Upper lobe of left lung (tissue), 6 donors: ENCODE results near the gene RSRC1. TPM values are rescaled to one million over a fixed set of nuclear protein-coding genes. Genes with fewer than 3 reads are reported as not detected.

Experiments
- ATAC-seq, 2 donors: fragments of 200-7000 bp; cut with Tn5 transposase; one replicate each; pipeline ENCODE4 v1.9.1; 2022; ENCODE audit warnings: mild to moderate bottlenecking in 2 of 2, moderate library complexity in 2 of 2; ENCODE audit not compliant: low FRiP score in 2 of 2
- DNase-seq, 2 donors: peaks; one replicate each; pipeline ENCODE4 v3.0.0-alpha.2; 2019 to 2020
- H3K27ac ChIP-seq, 4 donors: fragments of 200-600 bp; sonication (generic); one replicate each; pipeline ENCODE4 v1.5.1; 2016 to 2019
- H3K27me3 ChIP-seq, 4 donors: fragments of 200-600 bp; sonication (generic); one replicate each; pipeline ENCODE4 v1.5.1; 2017 to 2019
- H3K36me3 ChIP-seq, 4 donors: fragments of 200-600 bp; sonication (generic); one replicate each; pipeline ENCODE4 v1.5.1; 2016 to 2019
- H3K4me1 ChIP-seq, 4 donors: fragments of 200-600 bp; sonication (generic); one replicate each; pipeline ENCODE4 v1.5.1; 2018 to 2019
- H3K4me3 ChIP-seq, 4 donors: fragments of 200-600 bp; sonication (generic); one replicate each; pipeline ENCODE4 v1.5.1; 2017 to 2019; ENCODE audit warnings: mild to moderate bottlenecking in 2 of 4, moderate library complexity in 1 of 4
- H3K9me3 ChIP-seq, 4 donors: fragments of 200-600 bp; sonication (generic); one replicate each; pipeline ENCODE4 v1.5.1; 2018 to 2019
- CTCF ChIP-seq, 6 experiments: fragments of 450-650 bp in 4 of 6; fragments of 200-600 bp in 2 of 6; sonication (generic) in 2 of 6; IDR thresholded peaks; one replicate each; pipeline ENCODE4 v1.5.1; 2016 to 2019; ENCODE audit warnings: antibody characterized with exemption in 6 of 6
- EP300 ChIP-seq, 4 donors: sonication (generic); formaldehyde crosslinking; IDR thresholded peaks; one replicate each; pipeline ENCODE4 v1.5.1; 2017; ENCODE audit warnings: antibody characterized with exemption in 4 of 4, control low read depth in 2 of 4
- POLR2A ChIP-seq, 4 donors: fragments of 450-650 bp; IDR thresholded peaks; one replicate each; pipeline ENCODE4 v1.5.1; 2016 to 2017; ENCODE audit warnings: antibody characterized with exemption in 4 of 4, mild to moderate bottlenecking in 2 of 4
- POLR2AphosphoS5 ChIP-seq, 2 donors: sonication (generic); formaldehyde crosslinking; IDR thresholded peaks; one replicate each; pipeline ENCODE4 v1.5.1; 2017; ENCODE audit warnings: antibody characterized with exemption in 2 of 2
- WGBS, 2 donors: methylation state at CpG; one replicate each; pipeline ENCODE4 v1.1.5; 2017 to 2018; 5-methylcytosine and 5-hydroxymethylcytosine counted together
- total RNA-seq, 6 donors: library from RNA; depleted of rRNA in 4 of 6; stranded (reverse); fragments of >200 nt in 4 of 6; gene quantifications; one replicate each; pipeline versions ENCODE4 v1.1.0 to v1.2.1, GENCODE V29; 2016 to 2021
- donor health status: DM: no; HTN: no; CAD: no; lungs with moderate emphysema.
- donor health status: DM: no; HTN: yes; CAD: no; lungs with severe emphysema.

Gene RSRC1
- total RNA-seq, 6 donors from 2014 or later, result 21.4 to 87.0 (median 24.5) TPM

GRCh38 chr3:158571969-158572765, 462.3 kb downstream of the RSRC1 start:
- peak overlapping the region in 3 of 4 donors; percentile 57 to 71 (median 61) for H3K4me3 ChIP-seq
- H3K36me3 ChIP-seq, result no peaks in the 10 kb centered on the region
- no peak for ATAC-seq
- H3K27me3 ChIP-seq, result no peaks in the 10 kb centered on the region
- TF ChIP-seq EP300 (IDR thresholded peaks at IDR 0.05) (no peak), POLR2AphosphoS5 (IDR thresholded peaks at IDR 0.05) (no peak)
- H3K4me1 ChIP-seq, result peaks cover 0 to 27% (median 4%) of the 10 kb centered on the region in 4 donors
- WGBS, 2 donors, result 84 to 92% methylated on average over 16 of the region's 16 CpGs
- no peak for DNase-seq
- H3K9me3 ChIP-seq, result no peaks in the 10 kb centered on the region
- H3K27ac ChIP-seq, result no peak overlapping the region

- no peak for ATAC-seq
- peak overlapping the region in 1 of 4 donors; percentile 13 for H3K4me3 ChIP-seq
Observed at GRCh38 chr3:158572766-158573060, 462.8 kb downstream of the RSRC1 start.

GRCh38 chr3:158573714-158574113, 463.8 kb downstream of the RSRC1 start:
- ATAC-seq, result no peak
- WGBS, 2 donors, result 84 to 89% methylated on average over 7 of the region's 7 CpGs

More at GRCh38 chr3:158572766-158573060, 462.8 kb downstream of the RSRC1 start:
- H3K36me3 ChIP-seq, result no peaks in the 10 kb centered on the region
- H3K9me3 ChIP-seq, result no peaks in the 10 kb centered on the region
- 88 to 93% methylated on average over 8 of the region's 8 CpGs for WGBS, 2 donors
- TF ChIP-seq POLR2A (IDR thresholded peaks at IDR 0.05) (no peak), CTCF (IDR thresholded peaks at IDR 0.05) (no peak)
- peaks cover 0 to 27% (median 4%) of the 10 kb centered on the region in 4 donors for H3K4me1 ChIP-seq
- DNase-seq, result no peak
- H3K27me3 ChIP-seq, result no peaks in the 10 kb centered on the region
- no peak overlapping the region for H3K27ac ChIP-seq

GRCh38 chr3:158574646-158575045, 464.8 kb downstream of the RSRC1 start:
- Histone ChIP-seq H3K4me1 (peaks cover 0 to 27% (median 4%) of the 10 kb centered on the region in 4 donors), H3K27me3 (no peaks in the 10 kb centered on the region), H3K36me3 (no peaks in the 10 kb centered on the region), H3K9me3 (no peaks in the 10 kb centered on the region), H3K27ac (no peak overlapping the region), H3K4me3 (no peak overlapping the region)
- TF ChIP-seq EP300 (IDR thresholded peaks at IDR 0.05) (no peak), POLR2AphosphoS5 (IDR thresholded peaks at IDR 0.05) (no peak), POLR2A (IDR thresholded peaks at IDR 0.05) (no peak), CTCF (IDR thresholded peaks at IDR 0.05) (no peak)
- ATAC-seq (no peak), DNase-seq (no peak)
- 81 to 88% methylated on average over 1 of the region's 1 CpG for WGBS, 2 donors

More at GRCh38 chr3:158573714-158574113, 463.8 kb downstream of the RSRC1 start:
- H3K27ac ChIP-seq, result no peak overlapping the region
- H3K27me3 ChIP-seq, result no peaks in the 10 kb centered on the region
- no peaks in the 10 kb centered on the region for H3K36me3 ChIP-seq
- no peaks in the 10 kb centered on the region for H3K9me3 ChIP-seq
- peak overlapping the region in 1 of 4 donors; percentile 3 for H3K4me3 ChIP-seq
- peaks cover 0 to 27% (median 4%) of the 10 kb centered on the region in 4 donors for H3K4me1 ChIP-seq
- DNase-seq, result no peak
- TF ChIP-seq POLR2A (IDR thresholded peaks at IDR 0.05) (no peak), EP300 (IDR thresholded peaks at IDR 0.05) (no peak), CTCF (IDR thresholded peaks at IDR 0.05) (no peak), POLR2AphosphoS5 (IDR thresholded peaks at IDR 0.05) (no peak)

GRCh38 chr3:158590223-158590622, 480.3 kb downstream of the RSRC1 start:
- no peak for DNase-seq
- Histone ChIP-seq H3K27me3 (no peaks in the 10 kb centered on the region), H3K36me3 (no peaks in the 10 kb centered on the region), H3K4me3 (no peak overlapping the region), H3K9me3 (no peaks in the 10 kb centered on the region), H3K4me1 (no peaks in the 10 kb centered on the region), H3K27ac (no peak overlapping the region)
- ATAC-seq, result no peak
- TF ChIP-seq CTCF (IDR thresholded peaks at IDR 0.05) (no peak), POLR2AphosphoS5 (IDR thresholded peaks at IDR 0.05) (no peak), EP300 (IDR thresholded peaks at IDR 0.05) (no peak), POLR2A (IDR thresholded peaks at IDR 0.05) (no peak)

Other genes starting within 250 kb of the RSRC1 start
- under 1 TPM in 4 of 6 donors, not detected in 2; under 0.01 to 0.54 (median 0.14) TPM for gene SHOX2, start 3.7 kb upstream of the RSRC1 start, total RNA-seq